Globus pallidus (tissue), 1 donor: ENCODE results near the gene MAST4.

Source experiments
- DNase-seq: peaks from one replicate; pipeline ENCODE4 v3.0.0-alpha.2; 2015; ENCODE audit warnings: low spot score

The MAST4 gene

DNA sequence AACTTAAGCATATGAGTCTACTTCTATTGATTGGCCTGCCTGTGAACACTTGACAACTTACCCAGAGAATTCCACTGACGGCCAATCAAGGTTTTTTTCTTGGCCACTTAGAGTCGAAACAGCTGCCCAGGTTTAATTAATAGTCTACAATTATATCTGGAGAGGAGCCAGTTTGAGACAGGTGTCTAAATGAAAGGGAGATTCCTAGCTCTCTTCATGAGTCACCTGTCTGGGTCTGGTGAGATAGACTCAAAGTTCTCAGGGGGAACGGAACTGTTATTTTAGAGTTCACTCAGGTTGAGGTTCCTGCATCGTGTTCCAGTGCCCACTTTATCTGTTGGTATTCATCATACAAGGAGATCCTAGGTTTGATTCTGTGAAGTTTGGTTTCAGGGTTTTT is 489.4 kb downstream of the MAST4 start:
- no peak for DNase-seq

- no peak for DNase-seq
Observed at GRCh38 chr5:67089200-67089725, 493.1 kb downstream of the MAST4 start.

DNA sequence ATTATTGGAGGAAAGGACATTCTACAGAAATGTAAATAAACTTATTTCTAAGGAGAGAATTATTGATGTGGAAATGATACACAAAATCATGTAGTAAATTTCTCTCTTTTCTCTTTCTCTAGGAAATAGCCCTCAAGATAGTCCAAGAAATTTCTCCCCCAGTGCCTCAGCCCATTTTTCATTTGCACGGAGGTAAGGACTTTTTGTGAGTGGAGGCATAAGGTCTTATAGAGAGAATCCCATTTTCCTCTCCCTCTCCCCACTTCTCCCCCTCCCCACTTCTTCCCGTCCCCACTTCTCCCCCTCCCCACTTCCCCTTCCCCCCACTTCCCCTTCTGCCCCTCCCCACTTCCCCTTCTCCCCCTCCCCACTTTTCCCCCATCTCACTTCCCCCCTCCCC is 493.8 kb downstream of the MAST4 start:
- no peak for DNase-seq

DNA sequence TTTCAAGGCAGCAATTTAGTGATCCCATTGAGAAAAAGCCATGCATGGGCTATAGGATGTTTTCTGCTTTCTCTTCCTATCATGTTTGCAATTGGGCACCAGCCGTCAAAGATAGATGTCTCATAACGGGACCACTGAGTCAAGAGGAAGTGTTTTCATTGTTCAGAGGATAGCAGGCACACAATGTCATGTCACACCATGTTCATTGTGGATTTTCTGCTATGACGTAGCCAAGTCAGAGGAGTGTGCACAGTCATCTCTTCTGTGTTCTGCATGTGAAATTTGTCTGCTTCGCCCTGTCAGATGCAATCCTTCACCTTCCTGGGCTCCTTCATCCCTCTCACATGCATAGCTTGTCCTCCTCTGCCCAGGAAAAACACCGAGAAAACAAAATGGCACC is 494.4 kb downstream of the MAST4 start:
- no peak for DNase-seq

GRCh38 chr5:67092535-67092934 is 496.3 kb downstream of the MAST4 start:
- DNase-seq: no peak

DNA sequence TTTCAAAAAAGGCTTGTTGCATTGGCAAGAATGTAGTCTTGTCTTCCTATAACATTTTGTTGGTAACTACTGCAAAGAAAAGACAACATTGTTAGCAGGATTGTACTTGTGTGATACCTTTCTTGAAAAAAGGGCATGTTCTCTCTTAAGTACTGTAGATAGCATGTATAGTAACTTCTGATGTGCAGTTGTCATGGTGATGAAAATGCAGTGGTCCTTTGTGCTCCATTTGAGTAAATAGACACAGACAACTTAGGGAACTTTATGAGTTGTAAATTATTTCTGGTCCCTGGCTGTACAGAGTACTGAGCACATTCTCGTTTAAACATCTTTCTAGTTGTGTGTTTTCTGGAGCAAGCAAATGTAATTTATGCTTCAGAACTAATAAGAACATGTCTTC is 497.1 kb downstream of the MAST4 start:
- no peak for DNase-seq

DNA sequence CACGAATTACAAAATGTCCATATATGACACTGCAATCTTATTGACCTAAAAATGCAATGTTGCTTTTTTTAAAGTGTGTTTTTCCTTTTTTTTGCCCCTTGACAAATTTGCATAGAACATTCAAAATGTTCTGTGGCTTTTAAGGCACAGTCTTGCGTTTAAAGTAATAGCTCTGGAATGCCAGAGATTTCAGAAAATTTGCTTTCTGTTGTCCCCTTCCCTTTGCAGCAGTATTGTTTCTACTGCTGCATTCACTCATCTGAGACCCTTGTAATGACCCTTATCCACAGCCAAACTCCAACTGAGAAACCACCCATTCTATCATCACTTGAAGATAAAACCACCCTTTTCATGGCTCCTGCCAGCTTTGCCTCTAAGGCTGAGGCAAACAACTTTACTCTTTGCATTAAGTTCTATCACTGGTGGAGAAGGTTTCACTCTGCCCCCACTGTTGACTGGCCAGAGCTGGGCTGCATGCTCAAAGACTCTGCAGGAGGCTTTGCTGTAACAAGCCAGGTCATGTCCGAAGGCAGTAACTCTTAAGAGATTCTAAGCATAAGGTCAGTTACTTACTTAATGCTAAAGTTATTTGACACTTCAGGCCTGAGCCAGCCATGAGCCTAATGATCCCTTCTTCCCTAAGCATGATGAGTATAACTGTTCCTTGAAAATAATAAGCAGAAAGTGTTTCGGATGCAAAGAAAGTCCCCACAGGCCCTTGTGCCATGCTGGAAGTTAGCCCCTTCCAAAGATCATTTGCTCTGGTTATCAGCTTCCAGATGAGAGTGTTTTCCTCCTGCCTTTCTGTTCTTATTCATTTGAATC is 498.5 kb downstream of the MAST4 start:
- DNase-seq: peak; percentile 11

DNA sequence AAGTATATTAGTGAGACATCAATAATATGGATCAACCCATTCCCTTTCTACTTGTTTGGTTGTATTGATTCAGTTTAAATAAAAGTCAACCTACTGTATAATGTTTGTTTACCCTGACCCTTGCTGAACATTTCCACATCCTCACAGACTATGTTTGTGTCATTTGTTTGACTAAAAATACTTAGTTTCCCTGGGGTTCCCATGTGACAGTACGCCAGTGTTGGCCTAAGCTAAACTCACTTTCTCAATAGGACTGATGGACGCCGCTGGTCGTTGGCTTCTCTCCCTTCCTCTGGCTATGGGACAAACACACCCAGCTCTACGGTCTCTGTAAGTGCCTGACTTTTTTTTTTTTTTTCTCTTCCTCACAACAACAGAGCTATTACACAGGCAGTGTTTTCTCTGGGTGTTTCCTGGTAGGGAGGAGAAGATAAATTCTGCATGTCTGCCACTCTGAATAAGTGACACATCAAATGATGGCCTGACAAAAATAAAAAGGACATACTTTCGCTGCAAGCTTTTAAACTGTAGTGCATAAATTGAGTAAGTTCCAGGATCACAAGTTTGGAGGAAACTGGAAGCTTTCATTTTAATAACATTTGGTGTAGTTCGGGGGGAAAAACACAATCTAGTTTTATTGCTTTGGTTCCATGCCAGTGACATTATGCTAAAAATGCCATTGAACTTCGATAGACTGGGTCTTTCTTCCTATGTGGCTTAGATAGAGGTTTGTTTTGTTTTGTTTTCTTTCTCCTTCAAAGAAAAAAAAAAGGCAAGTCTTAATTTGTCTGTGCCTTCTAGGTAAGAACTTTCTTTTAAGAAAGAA is 499.4 kb downstream of the MAST4 start:
- DNase-seq: peak; percentile 70

DNA sequence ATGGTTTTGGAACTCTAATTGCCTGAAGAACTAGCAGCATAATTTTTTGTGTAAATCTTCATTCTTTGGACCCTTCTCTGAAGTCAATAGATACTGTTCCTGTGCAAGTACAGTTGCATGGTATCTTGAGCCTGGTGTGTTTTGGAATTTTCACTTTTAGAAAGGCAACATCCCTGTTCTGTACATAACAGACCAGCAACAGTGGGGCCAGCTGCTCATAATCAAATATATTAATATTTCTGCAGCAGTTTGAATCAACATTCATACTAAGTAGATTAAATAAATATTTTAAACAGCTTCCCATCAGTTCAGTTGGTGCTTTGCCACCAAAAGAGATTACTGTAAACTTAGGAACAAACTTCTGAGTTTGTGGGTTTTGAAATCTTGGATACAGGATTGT is 502.5 kb downstream of the MAST4 start:
- no peak for DNase-seq

DNA sequence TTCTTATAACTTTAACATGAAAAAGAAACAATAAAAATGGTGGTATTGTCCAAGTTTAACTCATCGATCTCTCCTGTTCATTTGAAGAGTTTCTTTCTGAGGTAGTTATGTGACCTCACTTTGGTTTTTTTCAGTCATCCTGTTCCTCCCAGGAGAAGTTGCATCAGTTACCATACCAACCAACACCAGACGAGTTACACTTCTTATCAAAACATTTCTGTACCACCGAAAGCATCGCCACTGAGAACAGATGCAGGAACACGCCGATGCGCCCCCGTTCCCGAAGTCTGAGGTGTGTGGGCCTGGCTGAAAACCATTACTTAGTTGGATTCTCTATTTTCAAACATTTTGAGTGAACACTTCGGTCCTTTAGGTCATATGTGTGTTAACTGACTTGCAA is 504.1 kb downstream of the MAST4 start:
- no peak for DNase-seq

GRCh38 chr5:67102708-67103107 is 506.5 kb downstream of the MAST4 start:
- no peak for DNase-seq

- no peak for DNase-seq
Observed at GRCh38 chr5:67104859-67105258, 508.7 kb downstream of the MAST4 start.

GRCh38 chr5:67105270-67105669 is 509.1 kb downstream of the MAST4 start:
- DNase-seq: no peak

GRCh38 chr5:67106626-67107342 is 510.6 kb downstream of the MAST4 start:
- DNase-seq: no peak

GRCh38 chr5:67111779-67112178 is 515.6 kb downstream of the MAST4 start:
- DNase-seq: no peak

- no peak for DNase-seq
Observed at GRCh38 chr5:67115246-67115645, 519.1 kb downstream of the MAST4 start.

DNA sequence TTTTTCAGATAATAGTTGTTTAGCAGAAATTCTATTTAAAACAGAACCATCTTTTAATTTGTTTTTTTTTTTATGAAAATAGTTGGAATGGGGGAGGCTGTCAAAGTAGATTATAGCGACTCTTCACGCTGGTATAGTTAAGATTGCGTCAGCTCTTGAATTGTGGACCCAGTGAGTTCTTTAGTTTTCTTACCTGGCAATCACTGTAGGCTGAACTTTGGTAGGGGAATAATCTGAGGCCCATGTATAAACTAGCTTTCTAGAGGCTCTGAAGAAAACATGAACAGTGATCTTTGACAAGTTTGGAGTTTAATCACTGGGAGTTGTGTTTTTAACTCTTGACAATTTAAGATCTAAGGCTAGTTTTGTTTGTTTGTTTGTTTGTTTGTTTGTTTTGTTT is 519.6 kb downstream of the MAST4 start:
- no peak for DNase-seq

DNA sequence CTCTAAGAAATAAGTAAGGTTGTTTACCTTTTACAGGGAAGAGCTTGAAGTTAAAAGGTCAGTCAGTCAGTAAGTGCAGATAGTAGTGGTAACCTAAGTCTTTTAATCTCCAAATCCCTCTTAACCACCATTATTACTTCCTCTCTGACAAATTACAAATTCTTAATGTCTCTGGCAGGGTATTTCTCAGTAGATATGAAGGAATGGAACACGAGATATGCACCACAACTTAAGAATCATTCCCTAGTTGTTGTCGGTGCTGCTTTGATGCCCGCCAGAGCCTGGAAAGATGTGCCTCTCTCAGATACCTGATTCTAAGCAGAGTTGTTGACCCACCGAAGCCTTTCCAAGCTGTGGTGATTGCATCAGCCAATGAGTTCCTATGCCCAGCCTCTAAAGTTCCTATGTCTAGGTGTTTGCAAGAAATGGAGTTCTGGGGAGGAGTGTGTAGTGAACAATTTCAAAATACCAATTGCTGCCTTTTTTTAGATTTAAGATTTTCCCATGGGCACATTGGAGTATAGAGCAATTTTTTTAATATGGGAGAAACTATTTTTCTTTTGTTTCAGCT is 521.9 kb downstream of the MAST4 start:
- no peak for DNase-seq

DNA sequence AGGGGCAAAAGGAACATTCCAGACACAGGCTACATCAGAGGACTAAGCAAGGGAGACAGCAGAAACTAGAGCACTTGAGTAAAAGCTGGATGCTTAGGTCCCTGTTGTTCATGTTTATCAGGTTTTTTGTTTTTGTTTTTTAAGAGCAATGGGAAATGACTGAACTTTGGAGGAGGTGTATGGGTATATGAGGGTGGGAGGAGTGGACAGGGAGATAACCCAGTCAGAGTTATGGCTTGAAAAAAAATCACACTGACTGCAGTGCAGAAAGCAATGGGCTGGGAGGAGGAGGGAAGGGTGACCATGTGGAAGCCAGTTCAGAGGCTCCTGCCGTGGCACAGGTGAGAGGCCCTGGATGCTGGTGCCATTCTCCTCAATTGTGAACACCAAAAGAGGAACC is 522.8 kb downstream of the MAST4 start:
- no peak for DNase-seq

GRCh38 chr5:67120032-67120431 is 523.8 kb downstream of the MAST4 start:
- DNase-seq: no peak

DNA sequence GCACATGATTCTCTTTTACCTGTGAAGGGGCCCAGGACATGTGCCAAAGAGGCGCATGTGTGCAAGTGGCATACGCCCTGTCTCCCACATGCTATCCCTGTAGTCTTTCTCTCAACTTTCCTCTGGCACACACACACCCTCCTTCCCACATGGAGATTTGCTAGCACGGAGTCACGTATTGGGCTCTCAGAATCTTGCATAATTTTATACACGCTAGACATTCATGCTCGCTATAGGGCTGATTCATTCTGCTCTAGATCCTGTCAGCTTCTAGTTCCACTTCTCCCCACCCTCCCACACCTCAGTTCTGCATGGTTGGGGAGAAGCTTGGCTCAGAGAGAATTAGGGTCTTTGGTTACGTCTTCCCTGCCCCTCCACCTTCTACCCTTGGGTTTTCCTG is 527.6 kb downstream of the MAST4 start:
- DNase-seq: no peak

GRCh38 chr5:67124556-67124955 is 528.4 kb downstream of the MAST4 start:
- DNase-seq: no peak
